Astrocyte (in vitro differentiated cells and primary cell): ENCODE measurements around the gene PPP2R5C. TPM values are rescaled to one million over a fixed set of nuclear protein-coding genes. Genes with fewer than 3 reads are reported as not detected.
"Not testable (repeated sequence)": the region's sequence is repeated elsewhere in the genome, so short reads cannot be mapped to it uniquely, and the experiment has no call there.

Experiments
- DNase-seq: peaks from one replicate; pipeline ENCODE4 v3.0.0-alpha.2; 2010; ENCODE audit warnings: low read depth
- FAIRE-seq: peaks from 2 replicates; lab custom pipeline; 2011; peaks lifted over from hg19 to GRCh38; lab: Jason Lieb, UNC
- H2AFZ ChIP-seq: 2 replicates; pipeline ENCODE4 v1.6.0; 2012; ENCODE audit warnings: low read depth, low read length, inconsistent platforms
- H3K27ac ChIP-seq: 2 replicates; pipeline ENCODE4 v1.5.1; 2011; ENCODE audit warnings: low read depth, low read length, inconsistent platforms
- H3K27me3 ChIP-seq: 2 replicates; pipeline ENCODE4 v1.6.0; 2011; ENCODE audit warnings: low read length, inconsistent platforms; ENCODE audit not compliant: insufficient read depth
- H3K36me3 ChIP-seq: 2 replicates; pipeline ENCODE4 v1.5.1; 2011; ENCODE audit warnings: low read length, inconsistent platforms; ENCODE audit not compliant: insufficient read depth
- H3K4me1 ChIP-seq: 2 replicates; pipeline ENCODE4 v1.5.1; 2011; ENCODE audit warnings: low read length, inconsistent platforms; ENCODE audit not compliant: insufficient read depth
- H3K4me2 ChIP-seq: 2 replicates; pipeline ENCODE4 v1.6.0; 2012; ENCODE audit warnings: low read length, inconsistent platforms
- H3K4me3 ChIP-seq: 2 replicates; pipeline ENCODE4 v1.5.1; 2011; ENCODE audit warnings: low read depth, mild to moderate bottlenecking, low read length, inconsistent platforms; ENCODE audit not compliant: insufficient read depth
- H3K79me2 ChIP-seq: 2 replicates; pipeline ENCODE4 v1.6.0; 2012; ENCODE audit warnings: mild to moderate bottlenecking, low read length, inconsistent platforms; ENCODE audit not compliant: insufficient read depth
- H3K9ac ChIP-seq: 2 replicates; pipeline ENCODE4 v1.6.0; 2012; ENCODE audit warnings: mild to moderate bottlenecking, low read length, inconsistent platforms
- H3K9me3 ChIP-seq: 2 replicates; pipeline ENCODE4 v1.5.1; 2012; ENCODE audit warnings: low read depth, mild to moderate bottlenecking, low read length, inconsistent platforms; ENCODE audit not compliant: insufficient read depth
- H4K20me1 ChIP-seq: 2 replicates; pipeline ENCODE4 v1.6.0; 2012; ENCODE audit warnings: low read length, inconsistent platforms; ENCODE audit not compliant: insufficient read depth
- H3K27ac Mint-ChIP-seq: one replicate; pipeline ENCODE4 v1.8.0; 2021; ENCODE audit warnings: mild to moderate bottlenecking, mixed read lengths; ENCODE audit not compliant: unreplicated experiment
- H3K27me3 Mint-ChIP-seq: one replicate; pipeline ENCODE4 v1.8.0; 2021; ENCODE audit warnings: low read depth, mixed read lengths; ENCODE audit not compliant: unreplicated experiment
- H3K36me3 Mint-ChIP-seq: one replicate; pipeline ENCODE4 v1.8.0; 2021; ENCODE audit warnings: low read depth, mixed read lengths; ENCODE audit not compliant: unreplicated experiment
- H3K4me1 Mint-ChIP-seq: one replicate; pipeline ENCODE4 v1.8.0; 2021; ENCODE audit warnings: low read depth, mixed read lengths; ENCODE audit not compliant: unreplicated experiment
- H3K4me3 Mint-ChIP-seq: one replicate; pipeline ENCODE4 v1.8.0; 2021; ENCODE audit warnings: mild to moderate bottlenecking, moderate library complexity, mixed read lengths; ENCODE audit not compliant: unreplicated experiment
- H3K9me3 Mint-ChIP-seq: one replicate; pipeline ENCODE4 v1.8.0; 2021; ENCODE audit warnings: mild to moderate bottlenecking, mixed read lengths; ENCODE audit not compliant: unreplicated experiment
- EZH2 ChIP-seq: IDR thresholded peaks from 2 replicates; pipeline ENCODE4 v1.6.1; 2012; ENCODE audit warnings: mild to moderate bottlenecking, low read length, inconsistent platforms; ENCODE audit not compliant: insufficient read depth
- total RNA-seq: library from RNA; stranded (reverse); gene quantifications from 2 replicates; pipeline ENCODE4 v1.2.1, GENCODE V29; 2021
- TF ChIP-seq, protein P1 (sequence below): IDR thresholded peaks from 2 replicates; pipeline ENCODE4 v1.5.1; 2011; ENCODE audit warnings: low read depth, mild to moderate bottlenecking, inconsistent platforms, low read length, moderate library complexity; ENCODE audit not compliant: insufficient read depth

Gene PPP2R5C
- total RNA-seq, 1 donor from 2014 or later, result 102 TPM

DNA sequence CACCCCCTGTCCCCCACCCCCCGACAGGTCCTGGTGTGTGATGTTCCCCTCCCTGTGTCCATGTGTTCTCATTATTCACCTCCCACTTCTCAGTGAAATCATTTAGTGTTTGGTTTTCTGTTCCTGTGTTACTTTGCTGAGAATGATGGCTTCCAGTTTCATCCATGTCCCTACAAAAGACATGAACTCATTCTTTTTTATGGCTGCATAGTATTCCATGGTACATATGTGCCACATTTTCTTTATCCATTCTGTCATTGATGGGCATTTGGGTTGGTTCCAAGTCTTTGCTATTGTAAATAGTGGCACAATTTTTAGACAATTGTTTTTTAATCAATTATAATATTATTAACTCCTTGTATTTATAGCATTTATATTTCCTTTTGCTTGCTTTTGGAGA lies 44.7 kb downstream of the PPP2R5C start:
- not testable (repeated sequence) for H3K27me3 Mint-ChIP-seq, H3K36me3 ChIP-seq, H3K27ac ChIP-seq, H2AFZ ChIP-seq, DNase-seq, H3K9me3 ChIP-seq, H3K9me3 Mint-ChIP-seq, H3K27ac Mint-ChIP-seq, H3K27me3 ChIP-seq, H3K4me3 ChIP-seq, H3K9ac ChIP-seq, H3K4me1 ChIP-seq, H3K4me2 ChIP-seq, H3K36me3 Mint-ChIP-seq, H3K4me3 Mint-ChIP-seq, H4K20me1 ChIP-seq, FAIRE-seq
- H3K4me1 Mint-ChIP-seq, result peaks cover 15% of the 10 kb centered on the region
- H3K79me2 ChIP-seq, result peaks cover 10% of the 10 kb centered on the region

GRCh38 chr14:101808020-101808641 lies 46.6 kb downstream of the PPP2R5C start:
- H3K4me1 ChIP-seq, result peaks cover 13% of the 10 kb centered on the region
- Mint-ChIP-seq H3K27me3 (no peaks in the 10 kb centered on the region), H3K9me3 (no peaks in the 10 kb centered on the region), H3K27ac (no peak overlapping the region), H3K4me3 (peak overlapping the region; percentile 69), H3K4me1 (peaks cover 24% of the 10 kb centered on the region), H3K36me3 (peaks cover 2% of the 10 kb centered on the region)
- H3K36me3 ChIP-seq, result no peaks in the 10 kb centered on the region
- peak overlapping the region; percentile 28 for H3K4me2 ChIP-seq
- DNase-seq (no peak), FAIRE-seq (no peak)
- peak overlapping the region; percentile 27 for H2AFZ ChIP-seq
- no peak overlapping the region for H3K4me3 ChIP-seq
- H3K79me2 ChIP-seq, result peaks cover 29% of the 10 kb centered on the region
- no peaks in the 10 kb centered on the region for H3K9me3 ChIP-seq
- H4K20me1 ChIP-seq, result peaks cover 22% of the 10 kb centered on the region
- peak overlapping the region; percentile 6 for H3K9ac ChIP-seq
- no peaks in the 10 kb centered on the region for H3K27me3 ChIP-seq
- TF ChIP-seq, protein P1, sequence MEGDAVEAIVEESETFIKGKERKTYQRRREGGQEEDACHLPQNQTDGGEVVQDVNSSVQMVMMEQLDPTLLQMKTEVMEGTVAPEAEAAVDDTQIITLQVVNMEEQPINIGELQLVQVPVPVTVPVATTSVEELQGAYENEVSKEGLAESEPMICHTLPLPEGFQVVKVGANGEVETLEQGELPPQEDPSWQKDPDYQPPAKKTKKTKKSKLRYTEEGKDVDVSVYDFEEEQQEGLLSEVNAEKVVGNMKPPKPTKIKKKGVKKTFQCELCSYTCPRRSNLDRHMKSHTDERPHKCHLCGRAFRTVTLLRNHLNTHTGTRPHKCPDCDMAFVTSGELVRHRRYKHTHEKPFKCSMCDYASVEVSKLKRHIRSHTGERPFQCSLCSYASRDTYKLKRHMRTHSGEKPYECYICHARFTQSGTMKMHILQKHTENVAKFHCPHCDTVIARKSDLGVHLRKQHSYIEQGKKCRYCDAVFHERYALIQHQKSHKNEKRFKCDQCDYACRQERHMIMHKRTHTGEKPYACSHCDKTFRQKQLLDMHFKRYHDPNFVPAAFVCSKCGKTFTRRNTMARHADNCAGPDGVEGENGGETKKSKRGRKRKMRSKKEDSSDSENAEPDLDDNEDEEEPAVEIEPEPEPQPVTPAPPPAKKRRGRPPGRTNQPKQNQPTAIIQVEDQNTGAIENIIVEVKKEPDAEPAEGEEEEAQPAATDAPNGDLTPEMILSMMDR, result no peak
- no peak for TF ChIP-seq EZH2
- no peak overlapping the region for H3K27ac ChIP-seq

DNA sequence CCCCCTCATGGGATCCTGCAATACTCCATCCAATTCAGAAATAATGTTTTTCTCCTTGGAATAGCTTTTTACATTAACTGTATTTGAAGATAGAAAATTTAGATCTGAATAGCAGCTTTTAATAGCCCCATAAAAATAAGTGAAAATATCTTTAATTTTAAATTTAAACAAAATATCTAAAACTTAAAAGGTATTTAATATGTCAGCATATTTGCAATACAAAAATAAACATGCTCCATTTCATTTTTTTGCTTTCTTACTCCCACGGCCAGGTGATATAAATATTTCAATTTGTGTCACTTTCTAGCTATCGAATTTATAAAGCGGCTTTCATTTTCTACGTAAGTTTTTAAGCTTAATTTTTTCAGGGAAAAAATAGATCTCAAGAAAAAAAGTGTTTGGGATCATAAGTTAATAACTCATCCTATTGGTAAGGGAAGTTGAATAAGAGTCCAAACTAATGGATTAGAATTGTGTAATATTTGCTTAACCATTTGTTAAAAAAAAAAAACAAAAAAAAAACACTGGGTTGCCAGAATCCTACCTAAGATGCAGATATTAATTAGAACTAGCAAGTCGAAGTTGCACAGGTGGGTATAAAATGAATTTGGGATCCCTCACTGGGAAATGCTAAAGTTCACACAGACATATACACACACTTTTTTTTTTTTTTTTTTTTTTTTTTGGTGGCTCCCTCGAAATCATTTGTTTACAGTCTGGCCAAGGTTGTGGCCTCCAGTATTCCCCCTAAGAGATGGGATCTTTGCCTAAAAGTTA lies 47.6 kb downstream of the PPP2R5C start:
- Histone ChIP-seq H3K4me2 (peak overlapping the region; percentile 93), H2AFZ (peak overlapping the region; percentile 88), H3K36me3 (no peaks in the 10 kb centered on the region), H3K4me1 (peaks cover 13% of the 10 kb centered on the region), H3K79me2 (peaks cover 38% of the 10 kb centered on the region), H3K9ac (peak overlapping the region; percentile 98), H3K27me3 (no peaks in the 10 kb centered on the region), H3K27ac (peak overlapping the region; percentile 99), H3K4me3 (peak overlapping the region; percentile 97), H3K9me3 (no peaks in the 10 kb centered on the region), H4K20me1 (peaks cover 32% of the 10 kb centered on the region)
- H3K27ac Mint-ChIP-seq, result peak overlapping the region; percentile 100
- FAIRE-seq (no peak), DNase-seq (no peak)
- H3K4me3 Mint-ChIP-seq, result peak overlapping the region; percentile 98
- H3K27me3 Mint-ChIP-seq, result no peaks in the 10 kb centered on the region
- H3K36me3 Mint-ChIP-seq, result peaks cover 2% of the 10 kb centered on the region
- TF ChIP-seq, protein P1, result no peak
- no peak for TF ChIP-seq EZH2
- peaks cover 30% of the 10 kb centered on the region for H3K4me1 Mint-ChIP-seq
- H3K9me3 Mint-ChIP-seq, result no peaks in the 10 kb centered on the region
